Thyroid gland (tissue), 4 donors: ENCODE results near the gene TMEM266. TPM values are rescaled to one million over a fixed set of nuclear protein-coding genes. Genes with fewer than 3 reads are reported as not detected.
A peak's percentile ranks its signal among the peaks of the same experiment; 100 is the strongest.

Source experiments
- DNase-seq, 2 donors: peaks; one replicate each; pipeline ENCODE4 v3.0.0-alpha.2; 2019
- H3K27ac ChIP-seq, 3 donors: fragments of 200-600 bp; sonication (generic); 1 replicate in 2 of 3; 2 replicates in 1 of 3; pipeline ENCODE4 v1.5.1; 2016 to 2019; ENCODE audit warnings: mild to moderate bottlenecking in 1 of 3, moderate library complexity in 1 of 3
- H3K27me3 ChIP-seq: fragments of 200-600 bp; sonication (generic); one replicate; pipeline ENCODE4 v1.5.1; 2019
- H3K36me3 ChIP-seq, 2 donors: fragments of 200-600 bp; sonication (generic); one replicate each; pipeline ENCODE4 v1.5.1; 2016 to 2019
- H3K4me1 ChIP-seq, 2 donors: fragments of 200-600 bp; sonication (generic); one replicate each; pipeline ENCODE4 v1.5.1; 2017 to 2019
- H3K4me3 ChIP-seq, 3 donors: fragments of 200-600 bp; sonication (generic); replicated peaks in 1 of 3; 1 replicate in 2 of 3; 2 replicates in 1 of 3; pipeline ENCODE4 v1.5.1; 2016; ENCODE audit warnings: mild to moderate bottlenecking in 1 of 3
- H3K9me3 ChIP-seq: fragments of 200-600 bp; sonication (generic); one replicate; pipeline ENCODE4 v1.5.1; 2017
- POLR2A ChIP-seq, 2 donors: fragments of 450-650 bp; IDR thresholded peaks; one replicate each; pipeline ENCODE4 v1.6.1; 2017; ENCODE audit warnings: antibody characterized with exemption in 2 of 2, mild to moderate bottlenecking in 2 of 2, moderate library complexity in 1 of 2
- WGBS, 2 donors: methylation state at CpG; one replicate each; pipeline ENCODE4 v1.1.5; 2017; 5-methylcytosine and 5-hydroxymethylcytosine counted together
- intact Hi-C: fragments of 100-400 bp; cut with DNase I; formaldehyde crosslinking; loops from one replicate; pipeline ENCODE4 v1.15.1; 2023
- total RNA-seq, 4 donors: library from RNA; depleted of rRNA; stranded (reverse); fragments of >200 nt; gene quantifications; one replicate each; pipeline ENCODE4 v1.2.3, GENCODE V29; 2016
- TF ChIP-seq, protein P1 (sequence below), 6 experiments: fragments of 200-600 bp in 3 of 6; fragments of 450-650 bp in 3 of 6; sonication (generic) in 3 of 6; IDR thresholded peaks; one replicate each; pipeline ENCODE4 v1.5.1; 2016 to 2019; ENCODE audit warnings: antibody characterized with exemption in 6 of 6, mild to moderate bottlenecking in 2 of 6, inconsistent platforms in 1 of 6, moderate library complexity in 1 of 6

Gene TMEM266
- total RNA-seq, 4 donors from 2014 or later = not detected

DNA sequence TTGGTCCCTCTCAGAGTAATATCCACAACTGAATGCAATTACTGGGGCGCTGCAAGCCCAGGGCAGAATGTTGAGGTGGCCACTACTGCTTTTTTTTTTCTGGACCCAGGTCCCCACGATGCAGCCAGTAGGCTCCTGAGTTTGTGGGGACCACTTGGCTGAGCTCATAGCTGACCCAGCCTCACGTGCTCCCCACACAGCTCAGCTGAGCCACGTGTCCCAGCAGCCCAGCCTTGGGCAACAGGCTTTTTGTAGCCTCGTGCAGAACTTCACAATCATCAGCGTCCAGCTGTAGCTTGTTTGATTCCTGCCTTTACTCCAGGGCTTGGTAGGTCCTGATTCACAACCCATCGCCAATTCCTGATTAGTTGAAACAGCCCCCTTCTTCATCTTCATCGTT, 134.1 kb downstream of the TMEM266 start:
- intact Hi-C loops = loop anchor here (5.0 to 10.0 kb wide), 2 partner anchors 143 to 651 kb away; partner anchors contain the start of gene ISL2
- no peaks in the 10 kb centered on the region for H3K27me3 ChIP-seq
- no peak overlapping the region for H3K4me3 ChIP-seq
- no peak overlapping the region for H3K27ac ChIP-seq
- H3K4me1 ChIP-seq = peaks cover 0 to 23% of the 10 kb centered on the region in 2 donors
- no peaks in the 10 kb centered on the region for H3K36me3 ChIP-seq
- DNase-seq = no peak
- TF ChIP-seq, protein P1, sequence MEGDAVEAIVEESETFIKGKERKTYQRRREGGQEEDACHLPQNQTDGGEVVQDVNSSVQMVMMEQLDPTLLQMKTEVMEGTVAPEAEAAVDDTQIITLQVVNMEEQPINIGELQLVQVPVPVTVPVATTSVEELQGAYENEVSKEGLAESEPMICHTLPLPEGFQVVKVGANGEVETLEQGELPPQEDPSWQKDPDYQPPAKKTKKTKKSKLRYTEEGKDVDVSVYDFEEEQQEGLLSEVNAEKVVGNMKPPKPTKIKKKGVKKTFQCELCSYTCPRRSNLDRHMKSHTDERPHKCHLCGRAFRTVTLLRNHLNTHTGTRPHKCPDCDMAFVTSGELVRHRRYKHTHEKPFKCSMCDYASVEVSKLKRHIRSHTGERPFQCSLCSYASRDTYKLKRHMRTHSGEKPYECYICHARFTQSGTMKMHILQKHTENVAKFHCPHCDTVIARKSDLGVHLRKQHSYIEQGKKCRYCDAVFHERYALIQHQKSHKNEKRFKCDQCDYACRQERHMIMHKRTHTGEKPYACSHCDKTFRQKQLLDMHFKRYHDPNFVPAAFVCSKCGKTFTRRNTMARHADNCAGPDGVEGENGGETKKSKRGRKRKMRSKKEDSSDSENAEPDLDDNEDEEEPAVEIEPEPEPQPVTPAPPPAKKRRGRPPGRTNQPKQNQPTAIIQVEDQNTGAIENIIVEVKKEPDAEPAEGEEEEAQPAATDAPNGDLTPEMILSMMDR (IDR thresholded peaks at IDR 0.05) = no peak
- no peak for TF ChIP-seq POLR2A (IDR thresholded peaks at IDR 0.05)
- WGBS, 2 donors = 60 to 65% methylated on average over 8 of the region's 8 CpGs
- H3K9me3 ChIP-seq = no peaks in the 10 kb centered on the region

DNA sequence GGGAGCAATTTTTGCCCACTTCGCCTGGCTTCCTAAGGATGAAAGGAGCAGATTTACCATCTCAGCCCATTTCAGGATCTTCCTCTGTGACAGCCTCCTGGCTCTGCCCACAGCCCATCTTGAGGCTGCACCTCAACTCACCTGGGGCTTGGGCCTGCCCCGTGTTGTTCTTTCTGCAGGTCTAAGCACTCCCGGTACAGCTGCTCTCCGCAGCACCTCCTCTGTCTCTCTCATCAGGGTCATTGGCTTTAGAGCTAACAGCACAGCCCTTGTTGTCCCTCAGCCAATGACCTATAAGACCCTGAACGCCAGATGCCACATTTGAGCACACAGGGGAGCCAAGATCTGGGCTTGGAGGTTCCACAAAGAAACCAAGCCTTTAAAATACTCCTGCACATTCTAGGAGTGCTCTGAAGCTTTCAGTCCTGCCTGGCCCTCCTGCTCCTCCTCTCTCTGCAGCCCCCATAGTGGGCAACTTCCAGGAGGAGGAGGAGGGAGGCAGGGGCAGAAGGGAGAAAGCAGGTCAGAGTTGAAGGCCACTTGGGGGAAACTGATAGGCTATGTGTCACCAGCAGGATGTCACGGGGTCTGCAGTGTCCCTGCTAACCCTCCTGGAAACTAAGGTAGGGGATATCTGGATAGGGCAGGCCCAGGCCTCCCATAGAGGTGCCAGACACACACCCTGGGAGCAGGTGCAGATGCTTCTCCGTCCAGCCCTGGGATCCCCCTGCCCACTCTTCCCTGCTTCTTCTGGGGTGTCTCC, 135.9 kb downstream of the TMEM266 start:
- 85 to 91% methylated on average over 7 of the region's 7 CpGs for WGBS, 2 donors
- DNase-seq = no peak
- intact Hi-C loops = loop anchor here (10.0 kb wide), 1 partner anchor 649 kb away; no protein-coding TSS in a partner anchor
- TF ChIP-seq POLR2A (IDR thresholded peaks at IDR 0.05) = no peak
- TF ChIP-seq, protein P1 (IDR thresholded peaks at IDR 0.05) = no peak
- Histone ChIP-seq H3K4me3 (no peak overlapping the region), H3K9me3 (no peaks in the 10 kb centered on the region), H3K27me3 (no peaks in the 10 kb centered on the region), H3K27ac (no peak overlapping the region), H3K36me3 (no peaks in the 10 kb centered on the region), H3K4me1 (peaks cover 0 to 20% of the 10 kb centered on the region in 2 donors)

DNA sequence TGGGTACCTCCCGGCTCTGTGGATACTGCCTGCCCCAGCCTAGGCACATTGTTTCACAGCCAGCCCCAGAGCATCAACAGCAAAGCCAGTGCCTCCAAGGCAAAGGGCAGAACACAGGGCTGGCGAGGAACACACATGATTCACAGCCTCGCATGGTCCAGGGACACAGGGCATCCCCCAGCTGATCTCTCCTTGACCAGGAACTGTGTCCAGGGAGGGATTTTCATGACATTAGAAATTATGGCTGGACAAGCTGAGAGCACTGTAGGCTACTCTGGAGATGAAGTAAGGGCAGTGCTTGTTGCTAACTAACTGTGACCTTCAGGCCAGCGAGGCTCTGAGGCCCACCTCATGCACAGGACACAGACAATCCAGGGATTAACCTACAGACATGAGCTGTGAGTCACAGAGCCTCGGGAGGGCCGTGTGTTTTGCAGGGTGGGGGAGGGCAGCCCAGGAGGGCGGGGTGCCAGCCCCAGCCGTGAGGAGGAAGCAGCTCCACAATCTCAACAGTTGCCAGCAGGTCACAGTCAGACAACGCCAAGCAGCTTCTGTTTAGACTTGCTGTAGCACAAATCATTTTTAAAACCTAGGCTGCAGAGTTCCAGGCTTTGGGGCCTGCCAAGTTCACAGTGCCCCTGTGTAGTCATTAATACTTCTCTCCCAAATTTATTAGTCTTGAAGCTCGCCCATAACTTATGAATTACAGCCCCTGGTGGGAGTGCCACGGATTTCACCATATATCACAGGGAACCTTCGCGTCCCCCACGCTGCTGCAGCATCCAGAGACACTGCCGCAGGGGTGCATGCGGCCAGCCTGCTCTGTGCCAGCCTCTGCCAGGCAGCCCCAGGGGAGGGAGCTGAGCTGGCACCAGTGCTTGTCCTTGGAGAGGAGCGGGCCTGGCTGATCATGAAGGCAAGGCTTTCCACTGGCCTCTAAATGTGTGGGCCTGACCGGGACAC, 136.8 kb downstream of the TMEM266 start:
- intact Hi-C loops = loop anchor here (10.0 kb wide), 1 partner anchor 648 kb away; no protein-coding TSS in a partner anchor
- H3K36me3 ChIP-seq = no peaks in the 10 kb centered on the region
- peaks cover 0 to 15% of the 10 kb centered on the region in 2 donors for H3K4me1 ChIP-seq
- H3K27me3 ChIP-seq = no peaks in the 10 kb centered on the region
- no peaks in the 10 kb centered on the region for H3K9me3 ChIP-seq
- no peak overlapping the region for H3K4me3 ChIP-seq
- peak; percentile 52 to 68 for DNase-seq
- no peak overlapping the region for H3K27ac ChIP-seq
- 54 to 74% methylated on average over 14 to 18 of the region's 18 CpGs for WGBS, 2 donors
- TF ChIP-seq POLR2A (IDR thresholded peaks at IDR 0.05) = no peak
- TF ChIP-seq, protein P1 (IDR thresholded peaks at IDR 0.05) = no peak

DNA sequence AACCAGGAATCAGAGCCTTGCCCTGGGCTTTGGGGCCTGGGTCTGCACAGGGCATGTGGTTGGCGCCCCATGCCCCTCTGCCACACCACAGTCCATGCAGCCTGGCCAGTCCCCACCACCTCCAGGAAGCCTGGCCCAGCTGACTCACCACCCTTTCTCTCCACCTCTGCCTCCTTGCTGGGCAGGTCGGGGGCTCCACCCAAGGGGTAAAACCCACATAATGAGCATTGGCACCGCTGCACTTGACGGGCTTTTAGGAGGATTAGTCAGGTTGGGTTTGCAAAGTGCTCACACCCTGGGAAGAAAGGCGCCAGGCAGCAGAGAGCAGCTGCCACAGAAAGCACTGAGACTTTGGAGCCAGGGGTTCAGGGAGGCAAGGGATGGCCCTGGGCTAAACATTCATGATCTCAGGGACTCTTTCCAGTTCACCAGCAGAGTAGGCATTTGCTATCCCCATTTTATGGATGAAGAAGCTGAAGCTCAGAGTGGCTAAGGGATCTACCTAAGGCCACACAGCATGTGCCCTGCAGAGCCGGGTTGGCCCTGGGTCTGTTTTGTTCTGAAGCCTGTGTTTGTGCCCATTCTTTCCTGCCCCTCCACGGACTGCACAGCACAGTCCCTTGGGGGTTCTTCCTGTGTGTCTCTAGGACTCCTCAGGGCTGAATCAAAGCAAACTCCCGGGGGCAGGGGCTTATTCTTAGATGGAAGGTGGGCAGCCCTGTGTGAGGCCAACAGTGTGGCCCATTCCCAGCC, 138.1 kb downstream of the TMEM266 start:
- H3K4me3 ChIP-seq = no peak overlapping the region
- intact Hi-C loops = loop anchor here (10.0 kb wide), 1 partner anchor 647 kb away; no protein-coding TSS in a partner anchor
- H3K4me1 ChIP-seq = peaks cover 0 to 15% of the 10 kb centered on the region in 2 donors
- no peaks in the 10 kb centered on the region for H3K36me3 ChIP-seq
- WGBS, 2 donors = 97% methylated on average over 7 to 8 of the region's 8 CpGs
- no peaks in the 10 kb centered on the region for H3K27me3 ChIP-seq
- H3K27ac ChIP-seq = no peak overlapping the region
- TF ChIP-seq, protein P1 (IDR thresholded peaks at IDR 0.05) = no peak
- no peak for TF ChIP-seq POLR2A (IDR thresholded peaks at IDR 0.05)
- H3K9me3 ChIP-seq = no peaks in the 10 kb centered on the region
- peak in 1 of 2 donors; percentile 6 for DNase-seq
